Lower leg skin (tissue), 4 donors: ENCODE measurements around the gene XYLT1. TPM values are rescaled to one million over a fixed set of nuclear protein-coding genes. Genes with fewer than 3 reads are reported as not detected.

Experiments used
- DNase-seq, 2 donors: peaks; one replicate each; pipeline ENCODE4 v3.0.0-alpha.2; 2019; ENCODE audit warnings: low spot score in 2 of 2
- H3K4me3 ChIP-seq: fragments of 200-600 bp; sonication (generic); 2 replicates; pipeline ENCODE4 v1.5.1; 2017; ENCODE audit warnings: mild to moderate bottlenecking, low read depth; ENCODE audit not compliant: poor library complexity, severe bottlenecking
- CTCF ChIP-seq, 3 donors: fragments of 450-650 bp; IDR thresholded peaks; one replicate each; pipeline ENCODE4 v1.5.1; 2016; ENCODE audit warnings: antibody characterized with exemption in 3 of 3, mild to moderate bottlenecking in 3 of 3, moderate library complexity in 2 of 3
- POLR2A ChIP-seq, 2 donors: fragments of 450-650 bp; IDR thresholded peaks; one replicate each; pipeline ENCODE4 v1.6.1; 2016 to 2017; ENCODE audit warnings: antibody characterized with exemption in 2 of 2, mild to moderate bottlenecking in 1 of 2, moderate library complexity in 1 of 2
- WGBS, 2 donors: methylation state at CpG; one replicate each; pipeline ENCODE4 v1.1.5; 2018; 5-methylcytosine and 5-hydroxymethylcytosine counted together
- intact Hi-C: fragments of 100-400 bp; cut with DNase I; formaldehyde crosslinking; loops from one replicate; pipeline ENCODE4 v1.15.0; 2023; ENCODE audit warnings: low total_unique reads
- total RNA-seq, 4 donors: library from RNA; depleted of rRNA; stranded (reverse); fragments of >200 nt; gene quantifications; one replicate each; pipeline ENCODE4 v1.1.0, GENCODE V29; 2016

Gene XYLT1
- total RNA-seq, 4 donors from 2014 or later = 17.2 to 20.3 (median 19.7) TPM

GRCh38 chr16:17053536-17054160 is 417.1 kb downstream of the XYLT1 start:
- 59 to 64% methylated on average over 4 of the region's 4 CpGs for WGBS, 2 donors
- intact Hi-C loops = no loop called here

More at GRCh38 chr16:17053536-17054160, 417.1 kb downstream of the XYLT1 start:
- H3K4me3 ChIP-seq = no peak overlapping the region
- DNase-seq = no peak
- TF ChIP-seq POLR2A (IDR thresholded peaks at IDR 0.05) (no peak), CTCF (IDR thresholded peaks at IDR 0.05) (no peak)
